ENCODE measurements around the gene GNG12.
"Not testable (repeated sequence)": the region's sequence is repeated elsewhere in the genome, so short reads cannot be mapped to it uniquely, and the experiment has no call there.

Gene GNG12

DNA sequence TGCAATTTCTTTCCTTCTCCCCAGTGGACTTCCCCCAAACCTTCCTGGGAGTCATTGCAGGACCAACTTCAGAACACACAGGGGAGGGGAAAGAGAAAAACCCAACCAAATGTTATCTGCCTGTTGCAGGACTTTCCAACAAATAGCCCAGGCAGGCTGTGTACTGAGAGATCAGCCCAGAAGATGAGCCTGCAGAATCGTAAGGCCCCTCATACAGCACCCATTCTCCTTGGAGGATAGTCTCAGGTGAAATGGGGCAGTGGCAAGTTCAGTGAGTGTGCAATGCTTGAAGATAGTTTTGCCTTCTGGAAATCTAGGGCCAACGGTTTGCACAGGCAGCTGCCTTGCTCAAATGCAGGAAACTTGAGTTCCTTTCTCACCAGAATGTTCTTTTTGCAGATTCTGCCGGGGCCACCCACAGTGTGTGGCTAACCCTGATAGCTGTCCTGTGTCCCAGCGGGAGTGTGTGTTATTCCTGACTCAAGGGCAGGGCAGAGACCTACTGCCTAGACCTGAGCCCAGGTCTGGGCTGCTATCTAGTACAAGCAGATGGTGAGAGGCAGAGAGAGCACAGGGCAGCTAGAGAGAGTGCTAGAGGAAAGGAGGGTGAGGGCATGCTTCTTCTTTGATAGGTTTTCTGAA lies 99.5 kb downstream of the GNG12 start:
- ATAC-seq: no peak
- DNase-seq: no peak

DNA sequence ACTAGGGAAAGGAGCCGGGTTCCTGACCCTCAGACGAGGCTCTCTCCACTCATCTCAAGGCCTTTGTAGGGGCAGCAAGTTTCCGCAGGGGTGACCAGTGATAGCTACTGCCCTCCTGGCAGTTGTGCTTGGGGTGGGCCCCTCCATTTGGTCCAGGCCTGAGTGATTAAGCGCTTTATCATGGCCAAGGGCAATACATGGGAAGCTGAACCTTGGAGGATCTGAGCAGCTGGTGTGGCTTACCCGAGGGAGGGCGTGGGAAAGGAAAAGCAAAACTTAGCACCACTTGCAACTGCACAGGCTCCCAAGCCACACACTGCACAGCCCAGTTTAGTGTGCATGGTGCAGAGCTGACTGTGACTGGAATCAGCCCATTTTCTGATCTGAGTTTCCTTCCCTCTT lies 100.5 kb downstream of the GNG12 start:
- DNase-seq: no peak
- no peak for ATAC-seq

DNA sequence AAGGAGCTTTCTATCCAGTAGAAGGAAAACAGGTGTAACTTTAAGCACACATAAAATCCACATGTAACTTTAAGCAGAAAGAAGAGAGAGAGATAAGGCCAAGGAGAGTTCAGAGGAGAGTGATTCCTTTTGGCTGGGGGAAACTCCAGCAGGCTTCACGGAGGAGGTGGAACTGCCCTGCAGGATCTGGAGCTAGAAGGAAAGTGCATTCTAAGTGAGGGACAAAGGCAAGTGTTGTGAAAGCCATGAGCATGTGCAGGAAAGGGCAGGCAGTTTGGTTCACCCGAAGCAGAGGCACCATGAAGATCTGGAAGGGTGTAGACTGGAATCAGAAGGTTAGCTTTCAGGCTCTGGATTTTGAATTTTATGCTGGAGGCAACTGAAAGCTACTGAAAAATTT lies 101.9 kb downstream of the GNG12 start:
- no peak for DNase-seq
- no peak for ATAC-seq

GRCh38 chr1:67730312-67730711 lies 103.0 kb downstream of the GNG12 start:
- not testable (repeated sequence) for ATAC-seq, DNase-seq

DNA sequence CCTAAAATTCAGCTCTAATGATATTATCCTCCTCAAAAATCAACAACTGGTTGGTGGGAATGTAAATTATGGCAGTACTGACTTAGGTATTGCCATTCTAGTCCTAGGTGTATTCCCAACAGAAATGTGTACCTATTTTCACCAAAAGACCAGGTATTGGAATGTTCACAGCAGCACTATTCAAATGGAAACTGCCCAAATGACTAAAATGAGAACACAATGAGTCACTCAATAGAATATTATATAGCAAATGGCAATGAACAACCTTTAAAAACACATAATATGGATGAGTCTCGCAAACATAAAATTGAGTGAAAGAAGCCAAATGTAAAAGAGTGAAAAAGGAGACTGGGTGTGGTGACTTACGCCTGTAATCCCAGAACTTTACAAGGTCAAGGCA lies 103.4 kb downstream of the GNG12 start:
- DNase-seq: no peak

GRCh38 chr1:67726224-67726623 lies 107.0 kb downstream of the GNG12 start:
- ATAC-seq (no peak), DNase-seq (no peak)

More for the DNA sequence above, 103.4 kb downstream of the GNG12 start:
- peak; percentile 38 for ATAC-seq

DNA sequence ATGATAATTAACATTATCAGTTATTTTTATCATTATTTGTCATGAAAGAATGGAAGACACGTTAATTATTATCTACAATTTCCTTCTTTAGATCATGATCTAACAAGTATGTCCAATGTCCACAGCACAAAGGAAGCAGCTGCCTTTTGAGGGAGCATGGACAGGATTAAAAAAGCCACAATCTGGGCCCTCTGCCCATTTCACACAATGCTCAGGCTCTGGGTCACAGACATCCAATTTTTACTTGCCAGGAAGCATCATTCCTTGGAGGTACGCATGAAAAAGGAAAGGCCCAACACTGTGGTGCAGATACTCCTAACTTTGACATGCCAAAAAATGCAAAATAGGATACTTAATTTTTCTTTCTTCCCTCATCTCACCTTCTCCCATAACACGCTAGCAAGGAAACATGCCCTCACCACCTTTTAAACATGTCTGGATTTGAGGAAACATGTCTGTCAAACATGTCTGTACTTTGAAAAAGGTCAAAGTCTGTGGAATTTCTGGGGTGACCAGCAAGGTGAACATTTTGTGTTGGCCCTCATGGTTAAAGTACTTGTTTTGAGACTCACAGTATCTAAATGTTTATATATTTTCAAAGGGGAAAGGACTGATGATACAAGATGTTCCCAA lies 108.2 kb downstream of the GNG12 start:
- DNase-seq (no peak), ATAC-seq (no peak)

GRCh38 chr1:67723620-67724019 lies 109.6 kb downstream of the GNG12 start:
- DNase-seq (peak; percentile 18), ATAC-seq (peak; percentile 94)

- ATAC-seq: no peak
Measured at GRCh38 chr1:67723126-67723525, 110.1 kb downstream of the GNG12 start.

GRCh38 chr1:67722292-67722944 lies 110.8 kb downstream of the GNG12 start:
- ATAC-seq: no peak

More at GRCh38 chr1:67723126-67723525, 110.1 kb downstream of the GNG12 start:
- no peak for DNase-seq

GRCh38 chr1:67721650-67722291 lies 111.5 kb downstream of the GNG12 start:
- no peak for ATAC-seq

More at GRCh38 chr1:67722292-67722944, 110.8 kb downstream of the GNG12 start:
- no peak for DNase-seq

GRCh38 chr1:67721112-67721511 lies 112.2 kb downstream of the GNG12 start:
- ATAC-seq (no peak), DNase-seq (no peak)

More at GRCh38 chr1:67721650-67722291, 111.5 kb downstream of the GNG12 start:
- DNase-seq: no peak

DNA sequence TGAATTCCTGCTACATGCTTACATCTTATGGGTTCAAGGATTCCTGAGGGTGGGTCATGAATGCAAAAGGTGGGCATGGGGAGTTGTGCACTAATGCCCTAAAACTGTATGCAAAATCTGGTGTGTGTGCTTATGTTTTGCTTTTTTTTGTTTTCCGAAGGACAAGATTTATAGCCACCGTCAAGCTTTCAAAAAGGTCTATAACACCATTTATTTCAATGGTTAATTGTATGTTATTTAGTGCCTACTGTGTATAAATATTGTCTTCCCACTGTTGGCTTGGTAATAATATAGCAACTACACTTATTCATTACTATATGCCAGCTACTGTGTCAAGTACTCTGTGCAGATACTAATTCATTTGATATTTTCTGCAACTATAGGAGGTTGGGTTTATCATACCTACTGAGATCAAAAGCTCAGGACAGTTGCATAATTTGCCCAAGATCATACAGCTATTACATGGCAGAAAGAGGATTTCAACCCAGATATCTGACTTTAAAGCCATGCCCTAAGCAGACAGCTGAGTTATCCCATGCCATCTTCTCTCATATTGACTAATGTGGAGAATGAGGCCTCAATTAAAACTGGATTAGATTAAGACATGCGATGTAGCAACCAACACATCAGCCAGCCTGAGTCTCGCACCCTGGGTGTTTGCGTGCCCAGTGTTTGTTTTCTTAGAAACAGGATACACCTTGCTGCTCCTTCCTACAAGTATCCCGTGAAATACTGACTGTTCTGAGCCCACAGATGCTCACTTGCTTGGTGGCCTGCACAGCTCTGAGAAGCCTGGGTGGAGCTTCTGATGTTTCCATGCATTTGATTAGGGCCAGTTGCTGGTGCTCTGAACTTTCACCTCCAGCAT lies 113.7 kb downstream of the GNG12 start:
- DNase-seq: no peak
- no peak for ATAC-seq

GRCh38 chr1:67717876-67718275 lies 115.4 kb downstream of the GNG12 start:
- ATAC-seq (no peak), DNase-seq (no peak)

DNA sequence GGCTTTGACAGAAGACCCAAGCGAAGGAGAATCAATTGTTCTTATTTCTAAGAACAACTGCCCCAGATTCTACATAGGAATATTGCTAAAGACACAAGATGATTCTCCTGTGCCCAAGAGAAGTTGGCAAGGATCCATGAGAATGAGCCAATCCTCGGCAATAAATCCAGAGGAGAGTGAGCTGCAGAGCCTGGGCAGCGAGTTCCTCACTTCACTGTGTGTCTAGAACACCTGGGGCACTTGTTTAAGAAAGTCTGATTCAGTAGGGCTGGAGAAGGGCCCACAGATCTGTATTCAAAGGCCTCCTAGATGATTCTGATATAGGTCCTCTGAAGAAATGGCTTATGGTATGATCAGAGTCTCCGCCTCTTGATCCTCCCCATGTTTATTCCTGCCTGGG lies 116.5 kb downstream of the GNG12 start:
- no peak for DNase-seq

DNA sequence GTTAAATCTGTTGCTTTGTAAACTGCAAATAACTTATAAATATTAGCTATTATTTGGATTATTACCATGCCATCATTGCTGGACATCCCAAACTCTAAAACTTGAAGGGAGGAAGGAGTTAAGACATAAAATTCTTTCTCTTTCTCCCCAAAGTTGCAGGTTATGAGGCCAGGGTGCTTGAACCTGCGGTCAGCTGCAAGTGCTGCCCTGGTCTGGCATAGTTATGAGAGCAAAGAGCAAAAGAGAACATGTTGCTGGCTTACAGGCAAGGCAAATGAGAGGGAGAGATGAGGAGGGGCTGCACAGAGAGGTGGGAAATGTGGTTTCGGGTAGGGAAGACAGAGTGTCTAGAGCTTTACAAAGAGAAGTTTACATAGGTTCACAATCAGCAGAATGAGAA lies 117.4 kb downstream of the GNG12 start:
- no peak for ATAC-seq
- no peak for DNase-seq

More for the DNA sequence above, 116.5 kb downstream of the GNG12 start:
- no peak for ATAC-seq

DNA sequence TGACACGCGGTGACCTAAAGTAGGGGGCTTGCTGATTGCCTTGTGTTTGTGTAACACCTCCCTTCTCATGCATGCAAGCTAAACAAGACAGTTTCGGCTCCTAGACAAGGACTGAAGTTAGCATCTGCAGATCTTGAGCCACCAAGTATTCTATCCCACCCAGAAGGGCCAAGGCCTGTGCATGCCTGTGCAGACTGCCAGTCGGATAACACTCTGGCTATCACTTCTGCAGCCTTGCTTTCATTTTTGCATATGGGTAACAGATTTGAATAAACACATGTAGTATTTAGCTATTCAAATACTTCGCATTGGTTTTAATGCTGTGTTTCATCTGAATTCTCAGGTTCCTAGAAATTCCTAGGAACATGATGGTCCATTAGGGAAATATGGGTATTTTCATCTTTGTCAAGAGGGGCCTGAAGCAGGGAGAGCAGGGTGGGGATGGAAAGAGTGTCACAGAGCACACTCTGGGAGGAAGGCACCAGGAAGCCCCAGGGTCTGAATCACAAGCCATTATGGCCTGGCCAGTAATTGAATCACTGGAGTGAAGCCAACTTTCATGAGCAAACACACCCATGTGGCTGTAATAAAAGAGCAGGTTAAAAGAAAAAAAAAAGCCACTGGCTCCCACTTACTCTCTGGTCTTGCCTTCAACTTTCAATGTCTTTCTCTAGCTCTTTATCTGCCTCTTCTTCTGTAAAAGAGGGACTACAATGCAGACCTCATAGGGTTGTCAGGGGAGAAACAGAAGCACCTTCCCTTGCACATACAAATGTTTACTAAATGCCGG lies 120.0 kb downstream of the GNG12 start:
- ATAC-seq (no peak), DNase-seq (no peak)

GRCh38 chr1:67711855-67712212 lies 121.4 kb downstream of the GNG12 start:
- ATAC-seq (no peak), DNase-seq (no peak)

GRCh38 chr1:67711158-67711854 lies 122.0 kb downstream of the GNG12 start:
- ATAC-seq (no peak), DNase-seq (no peak)

- ATAC-seq (no peak), DNase-seq (no peak)
Measured at GRCh38 chr1:67710417-67710816, 122.8 kb downstream of the GNG12 start.

GRCh38 chr1:67708606-67709005 lies 124.7 kb downstream of the GNG12 start:
- ATAC-seq: no peak
- no peak for DNase-seq

Data from stimulated activated naive CD8-positive, alpha-beta T cell treated with anti-CD3 and anti-CD28 coated beads, Interleukin-15, Interleukin-2, amounts not matched to agents 100 U/mL and 50 U/mL, for 24 hours (primary cell).